Right forelimb (tissue), 1 donor: ENCODE results near the gene ETS1.

Source experiments
- DNase-seq: peaks from one replicate; pipeline ENCODE4 v3.0.0-alpha.2; 2018

ETS1 gene

DNA sequence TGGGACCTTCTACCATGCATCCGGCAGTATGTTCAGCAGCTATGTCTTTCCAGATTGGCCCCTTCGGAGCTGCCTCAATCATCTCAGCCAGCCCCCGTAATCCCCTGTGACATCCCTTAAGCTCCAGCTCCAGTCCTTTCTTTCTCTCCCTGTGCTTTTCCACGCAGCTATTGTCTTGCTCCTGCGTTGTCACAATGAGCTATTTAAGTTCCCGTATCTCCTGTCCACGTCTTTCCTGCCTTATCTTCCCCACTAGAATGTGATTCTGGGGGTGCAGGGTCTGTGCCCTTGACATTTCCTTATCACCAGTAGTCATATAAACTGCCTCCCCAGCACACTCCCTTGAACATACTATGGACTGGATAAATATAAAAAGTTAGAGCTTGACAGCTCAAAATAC, 5.1 kb upstream of the ETS1 start:
- DNase-seq = no peak

DNA sequence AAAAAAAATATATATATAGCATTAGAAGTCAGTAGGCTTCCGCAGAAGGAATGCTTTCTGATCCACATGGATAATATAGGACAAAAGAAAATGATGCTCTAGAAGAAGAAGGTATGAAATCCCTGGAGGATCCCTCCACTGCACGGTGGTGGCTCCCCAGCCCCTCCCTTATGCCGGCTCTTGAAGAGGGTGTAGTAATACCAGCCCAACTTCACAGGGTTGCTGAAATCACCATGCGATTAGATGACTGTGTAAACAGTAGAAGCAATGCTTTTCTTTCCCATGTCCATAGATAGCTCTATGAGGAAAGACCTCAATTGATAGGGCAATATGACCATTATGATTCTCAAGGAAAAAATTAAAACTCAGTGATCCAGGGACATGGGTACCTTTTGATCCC, 3.2 kb upstream of the ETS1 start:
- DNase-seq = no peak

DNA sequence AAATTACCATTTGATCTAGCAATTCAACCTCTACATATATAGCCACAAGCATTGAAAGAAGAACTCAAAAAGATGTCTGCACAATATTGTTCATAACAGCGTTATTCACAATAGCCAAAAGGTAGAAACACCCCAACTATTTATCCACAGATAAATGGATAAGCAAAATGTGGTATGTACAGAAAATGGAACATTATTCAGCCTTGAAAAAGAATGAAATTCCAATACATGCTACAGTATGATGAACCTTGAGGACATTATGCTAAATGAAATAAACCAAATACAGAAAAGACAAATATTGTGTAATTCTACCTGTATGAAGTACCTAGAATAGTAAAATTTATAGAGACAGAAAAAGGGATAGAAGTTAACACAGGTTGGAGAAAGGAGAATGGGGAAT, 2.6 kb upstream of the ETS1 start:
- DNase-seq = no peak

DNA sequence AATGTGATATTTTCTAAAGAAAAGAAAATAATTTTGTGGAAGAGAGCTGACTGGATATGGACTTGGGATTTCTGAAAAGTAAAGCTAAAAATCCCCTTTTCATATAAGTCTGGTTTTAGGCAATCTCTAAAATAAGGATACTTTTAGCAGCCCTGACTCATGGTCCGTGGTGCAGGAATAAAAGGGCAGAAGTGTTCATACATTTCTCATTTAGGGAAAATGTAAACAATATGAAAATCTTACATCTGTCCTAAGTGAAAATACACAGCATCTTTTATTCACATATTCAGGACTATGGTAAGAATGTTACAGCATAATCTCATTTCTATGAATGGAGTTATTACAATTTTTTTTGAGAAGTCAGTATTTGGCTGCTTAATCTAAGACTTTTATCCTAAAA, 735 bp upstream of the ETS1 start:
- DNase-seq = no peak

DNA sequence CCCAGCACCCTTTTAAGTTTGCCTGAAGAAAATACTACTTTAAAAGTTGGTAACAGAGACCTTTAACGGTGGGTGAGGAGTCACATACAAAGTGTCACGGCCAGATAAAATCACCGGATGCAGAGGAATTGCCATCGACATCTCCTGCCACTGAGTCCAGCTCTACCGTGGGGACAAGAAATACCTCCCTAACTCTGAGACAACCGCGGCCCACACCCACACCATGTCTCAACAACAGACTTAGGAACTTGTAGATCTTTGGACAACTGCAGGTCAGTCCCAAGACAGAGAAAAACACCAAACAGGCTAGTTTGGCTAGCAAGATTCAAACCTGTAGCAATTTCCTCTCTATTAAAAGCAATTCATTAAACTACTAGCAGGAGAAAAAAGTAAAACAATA, 669 bp downstream of the ETS1 start:
- DNase-seq = no peak

DNA sequence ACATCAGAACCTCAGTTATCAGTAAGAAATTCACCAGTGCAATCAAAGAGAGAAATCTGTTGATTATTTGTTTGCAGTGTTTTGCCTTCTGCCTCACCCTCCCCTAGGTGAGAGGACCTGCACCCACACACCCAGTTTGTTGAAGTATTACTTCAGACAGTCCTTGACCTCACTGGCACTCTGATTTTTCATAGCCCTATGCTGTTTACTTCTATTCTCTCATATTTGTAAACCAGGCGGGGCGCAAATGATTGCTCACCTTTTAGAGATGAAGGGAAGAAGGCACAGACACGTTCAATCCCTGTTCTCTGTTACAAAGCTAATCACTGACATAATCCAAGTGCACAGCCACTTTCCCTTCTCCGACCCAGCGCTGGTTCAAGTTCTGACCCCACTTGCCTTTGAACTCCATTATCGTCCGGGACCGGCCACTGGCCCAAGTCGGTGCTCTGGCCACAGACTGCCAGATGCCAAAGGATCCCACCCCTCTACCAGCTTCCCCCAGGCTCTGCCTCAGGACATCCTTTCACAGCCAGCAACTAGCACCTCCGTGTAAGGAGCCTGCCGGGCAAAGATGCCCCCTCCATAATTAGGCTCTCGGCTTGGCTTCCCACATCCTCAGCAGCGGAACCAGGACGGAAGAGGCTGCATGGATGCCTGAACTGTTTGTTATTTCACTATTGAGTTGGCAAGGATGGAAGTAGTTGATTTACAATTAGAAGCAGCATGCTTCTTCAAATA, 1.7 kb downstream of the ETS1 start:
- DNase-seq = no peak

DNA sequence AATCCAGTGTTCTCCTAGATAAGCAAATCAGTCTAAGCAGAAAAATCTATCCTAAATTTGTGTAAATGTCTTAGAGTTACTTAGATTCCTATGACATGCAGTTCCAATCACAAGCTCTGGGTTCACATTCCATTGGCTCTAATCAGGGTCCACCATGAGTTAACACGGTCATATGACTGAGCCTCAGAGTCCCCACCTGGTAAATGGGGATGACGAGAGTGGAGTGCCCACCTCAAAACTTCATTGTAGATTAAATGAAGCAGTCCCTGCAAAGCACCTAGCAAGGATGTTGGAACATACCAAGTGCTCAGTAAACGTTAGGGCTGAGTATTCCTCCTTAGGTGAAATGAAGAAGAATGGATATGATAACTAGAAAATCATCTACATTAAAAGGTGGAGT, 3.1 kb downstream of the ETS1 start:
- no peak for DNase-seq

DNA sequence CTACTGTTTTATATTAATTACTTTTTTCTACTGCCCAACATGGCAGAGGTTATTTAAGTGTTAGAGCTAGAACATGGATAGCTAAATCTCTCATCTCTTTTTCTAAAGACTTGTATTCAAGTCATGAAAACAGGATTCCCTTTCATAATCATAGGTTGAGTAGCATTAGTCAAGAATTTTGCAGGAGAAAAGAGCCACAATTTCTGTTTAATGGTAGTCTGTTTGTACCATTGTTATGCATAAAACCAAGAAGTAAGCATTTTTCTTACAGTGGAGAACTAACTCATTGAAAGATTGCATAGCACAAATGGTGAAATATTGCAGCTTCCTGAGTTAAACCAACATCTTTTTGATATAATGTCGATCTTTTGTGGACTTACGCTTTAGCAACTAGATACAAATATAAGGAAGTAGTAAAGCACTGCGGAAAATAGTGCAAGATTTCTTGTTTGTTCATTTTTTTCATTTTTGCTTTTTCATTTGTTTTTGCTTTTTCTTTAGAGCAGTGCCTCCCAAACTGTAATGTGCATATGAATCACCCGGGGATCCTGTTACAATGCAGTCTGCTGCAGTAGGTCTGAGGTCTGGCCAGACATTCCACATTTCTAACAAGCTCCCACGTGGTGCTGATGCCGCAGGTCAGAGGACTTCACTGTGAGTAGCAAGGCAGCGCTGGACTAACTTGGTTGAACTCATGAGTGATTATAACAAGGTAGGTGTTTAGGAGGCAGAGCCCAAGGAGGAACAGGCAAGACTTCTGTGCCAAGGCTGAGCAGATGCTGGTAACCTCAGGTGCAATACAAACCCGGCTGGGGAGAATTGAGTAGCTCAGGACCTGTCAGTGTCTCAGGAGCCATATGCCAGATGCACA, 4.6 kb downstream of the ETS1 start:
- DNase-seq = peak; percentile 51

DNA sequence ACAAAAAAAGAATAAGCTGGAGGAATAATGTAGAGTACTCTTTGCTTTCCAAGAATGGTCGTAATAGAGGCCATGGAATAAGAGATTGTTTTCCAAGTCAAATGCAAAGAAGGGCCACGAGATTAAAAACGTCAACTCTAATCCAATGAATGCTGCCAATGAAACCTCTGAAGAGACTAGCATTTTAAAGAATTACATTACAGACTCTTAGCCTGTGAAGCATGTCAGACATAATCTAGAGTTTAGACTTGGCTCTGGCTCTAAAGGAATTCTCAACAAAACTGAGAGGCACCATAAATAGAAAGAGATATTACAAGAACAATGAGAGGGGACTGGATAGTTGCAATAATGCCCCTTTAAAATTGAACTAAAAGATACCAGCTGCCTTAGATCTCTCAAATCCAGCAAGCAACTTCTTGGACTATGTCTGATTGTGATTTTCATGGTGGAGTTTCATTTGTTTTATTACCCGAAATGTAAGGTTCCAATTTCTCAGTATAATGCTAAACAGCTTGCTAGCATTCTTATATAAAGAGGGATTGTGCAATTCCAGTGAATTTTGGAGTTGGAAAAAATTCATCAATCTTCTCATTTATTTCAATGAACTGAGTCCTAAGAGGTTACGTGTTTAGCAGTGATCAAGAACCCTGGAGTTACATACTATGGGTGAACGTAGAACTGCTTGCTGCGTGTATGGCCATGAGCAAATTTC, 5.6 kb downstream of the ETS1 start:
- no peak for DNase-seq

DNA sequence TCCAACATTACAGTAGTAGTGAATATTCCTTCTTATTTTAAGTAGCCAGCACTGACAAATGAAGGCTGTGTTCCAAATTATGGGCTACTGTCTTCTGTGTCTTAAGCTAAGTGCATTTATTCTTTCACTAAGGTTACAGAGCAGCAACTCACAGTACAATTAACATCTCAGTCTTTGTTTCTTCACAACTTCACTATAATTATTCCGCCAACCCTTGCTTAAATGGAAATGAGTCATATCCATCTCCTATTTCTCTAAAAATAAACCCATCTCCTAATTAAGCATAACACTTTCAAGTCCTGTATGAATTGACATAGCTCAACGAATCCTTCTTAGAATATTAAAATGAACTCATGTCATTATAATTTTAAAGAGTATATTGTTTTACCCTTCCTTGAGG, 6.7 kb downstream of the ETS1 start:
- no peak for DNase-seq

DNA sequence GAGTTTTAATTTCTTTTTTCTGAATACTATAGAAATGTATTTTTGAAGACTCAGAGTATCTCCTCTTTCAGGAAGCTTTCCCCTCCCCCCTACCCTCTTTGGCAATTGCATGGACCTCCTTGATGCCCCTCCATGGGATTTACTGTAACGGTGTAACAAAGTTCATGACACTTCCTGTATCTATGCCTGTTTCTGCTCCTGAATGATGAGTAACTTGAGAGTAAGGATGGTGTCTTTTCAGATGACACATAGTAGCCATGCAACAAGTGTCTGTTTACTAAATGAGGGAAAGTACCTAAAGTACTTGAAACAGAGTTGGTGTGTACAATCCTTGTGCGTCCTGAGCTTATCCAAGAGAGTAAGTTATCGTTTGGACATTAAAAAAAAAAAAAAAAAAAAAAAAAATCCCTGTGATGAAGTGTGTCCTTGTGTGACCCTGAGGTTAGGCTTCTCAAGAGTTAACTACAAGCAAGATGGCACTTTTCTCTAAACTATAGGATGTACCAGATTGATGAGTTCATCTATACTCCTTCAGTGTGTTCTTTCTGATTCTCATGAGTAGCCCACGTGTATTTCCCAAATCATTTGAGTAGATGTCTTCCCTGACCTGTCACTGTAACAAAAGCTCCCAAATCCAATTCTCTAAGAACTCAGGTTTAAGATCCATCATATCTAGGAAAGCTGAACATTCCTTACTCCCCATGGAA, 7.4 kb downstream of the ETS1 start:
- no peak for DNase-seq

DNA sequence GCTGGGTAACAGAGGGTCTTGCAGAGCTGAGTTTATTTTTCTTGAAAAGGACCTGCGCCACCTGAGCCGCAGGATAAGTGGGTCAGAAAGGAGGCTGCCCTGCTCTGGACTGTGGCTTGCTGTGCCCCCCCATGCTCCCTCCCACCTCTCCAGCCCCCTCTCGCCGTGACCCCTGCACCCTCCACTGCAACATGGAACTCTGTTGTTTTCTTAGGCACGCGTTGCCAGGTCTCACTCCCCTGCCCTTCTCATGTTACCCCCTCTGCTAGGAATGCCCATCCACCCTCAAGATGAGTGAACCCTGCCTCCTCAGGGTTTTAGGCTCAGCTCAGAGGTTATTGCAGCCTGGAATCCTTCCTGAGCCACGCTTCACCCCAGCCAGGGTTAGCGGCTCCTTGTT, 10.8 kb downstream of the ETS1 start:
- DNase-seq = no peak

DNA sequence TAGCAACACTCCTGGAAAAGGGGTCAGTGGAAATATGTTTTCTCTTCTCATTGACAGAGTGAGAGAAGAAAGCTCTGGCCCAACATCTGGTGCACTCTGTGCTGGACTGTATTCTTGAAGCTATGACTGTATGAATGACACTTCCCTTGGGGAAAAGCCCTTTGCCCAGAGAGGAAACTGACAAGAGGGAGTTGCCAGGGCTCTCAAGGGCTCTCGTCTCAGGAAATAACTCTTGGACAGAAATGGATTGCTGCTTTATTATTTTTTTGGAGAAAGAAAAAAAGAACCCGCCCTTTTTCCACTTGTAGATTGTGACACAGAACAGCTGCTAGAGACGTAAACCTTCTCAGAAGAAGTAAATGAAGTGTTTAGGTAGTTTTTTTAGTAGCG, 11.4 kb downstream of the ETS1 start:
- no peak for DNase-seq

DNA sequence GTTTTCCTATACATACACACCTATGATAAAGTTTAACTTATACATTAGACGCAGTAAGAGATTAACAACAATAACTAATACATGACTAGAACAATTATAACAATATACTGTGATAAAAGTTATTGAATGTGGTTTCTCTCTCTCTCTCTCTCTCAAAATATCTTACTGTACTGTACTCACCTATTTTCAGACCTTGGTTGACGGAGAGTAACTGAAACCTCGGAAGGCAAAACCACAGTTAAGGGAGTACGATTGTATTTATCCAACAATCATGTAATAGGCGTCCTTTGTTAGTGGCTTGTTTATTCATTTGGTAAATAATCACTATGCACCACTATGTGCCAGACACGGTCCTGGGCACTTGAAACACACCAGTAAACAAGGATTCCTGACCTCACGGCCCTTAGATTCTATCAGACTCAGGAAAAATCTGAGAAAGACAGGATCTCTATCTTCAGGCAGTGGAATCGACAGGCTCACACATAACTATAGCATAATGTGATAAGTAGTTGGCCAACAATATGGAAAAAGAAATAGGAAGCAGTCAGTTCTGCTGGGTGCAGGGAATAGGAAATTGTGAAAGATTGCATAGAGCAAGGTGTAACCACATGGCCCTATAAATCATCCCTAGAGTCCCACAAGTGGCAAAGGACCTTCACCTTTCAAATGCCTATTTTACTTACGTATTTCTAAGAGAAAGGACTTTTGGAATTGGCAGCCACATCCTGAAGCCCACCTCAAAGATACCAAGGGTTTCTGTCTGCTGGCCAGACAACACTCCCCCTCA, 12.0 kb downstream of the ETS1 start:
- DNase-seq = no peak

DNA sequence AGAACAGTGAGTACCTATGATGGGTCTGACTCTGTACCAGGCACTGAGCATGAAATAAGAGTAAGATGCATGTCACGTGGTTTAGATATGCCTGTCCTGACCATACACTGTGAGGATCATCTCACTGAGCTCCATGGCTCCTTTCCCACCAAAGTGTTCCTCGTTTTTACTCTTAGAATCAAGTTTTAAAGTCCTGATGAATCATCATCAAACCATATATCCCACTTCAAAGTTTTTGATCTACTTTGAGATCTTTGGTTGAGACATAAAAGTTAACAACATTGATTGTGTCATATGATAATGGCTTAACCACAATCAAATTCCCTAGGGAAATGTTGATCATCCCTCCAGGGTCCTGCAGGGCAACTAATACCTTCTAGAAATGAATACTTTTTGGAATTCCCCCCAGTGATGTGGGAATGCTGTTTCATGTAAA, 12.8 kb downstream of the ETS1 start:
- DNase-seq = no peak

DNA sequence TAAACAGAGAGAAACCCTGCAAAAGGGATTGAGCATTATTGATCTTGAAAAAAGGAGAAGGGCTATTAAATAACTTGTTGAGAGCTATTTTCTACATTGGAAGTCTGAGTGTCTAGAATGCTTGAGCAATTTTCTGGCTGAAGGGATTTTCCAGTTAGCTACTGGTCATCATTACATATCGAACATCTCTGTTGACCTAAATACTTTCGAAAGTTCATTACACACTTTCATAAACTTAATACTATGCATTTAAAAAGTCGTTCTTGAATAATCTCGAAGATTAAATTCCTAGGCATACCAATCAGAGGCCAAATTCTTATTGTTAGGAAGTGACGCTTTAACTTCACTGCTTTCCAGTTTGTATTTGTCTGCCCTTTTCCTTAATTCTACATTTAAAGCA, 13.7 kb downstream of the ETS1 start:
- no peak for DNase-seq

DNA sequence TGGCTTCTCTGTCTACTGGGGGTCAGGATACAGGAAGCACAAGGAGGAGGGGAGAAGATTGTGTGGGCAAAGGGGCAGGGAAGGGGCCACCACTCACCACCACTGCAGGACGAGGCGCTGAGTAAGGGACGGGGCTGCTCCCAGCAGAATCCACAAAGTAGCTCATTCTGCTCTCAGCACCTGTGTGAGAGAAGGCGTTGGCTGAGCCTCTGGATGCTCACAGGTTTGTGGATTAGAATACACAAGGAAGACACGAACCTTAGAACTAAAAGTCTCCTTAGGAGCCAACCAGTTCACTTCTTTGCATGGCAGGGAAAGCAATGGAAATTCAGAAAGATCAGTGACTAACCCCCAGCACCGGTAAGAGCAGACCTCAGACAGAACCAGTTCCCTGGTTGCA, 14.4 kb downstream of the ETS1 start:
- no peak for DNase-seq

DNA sequence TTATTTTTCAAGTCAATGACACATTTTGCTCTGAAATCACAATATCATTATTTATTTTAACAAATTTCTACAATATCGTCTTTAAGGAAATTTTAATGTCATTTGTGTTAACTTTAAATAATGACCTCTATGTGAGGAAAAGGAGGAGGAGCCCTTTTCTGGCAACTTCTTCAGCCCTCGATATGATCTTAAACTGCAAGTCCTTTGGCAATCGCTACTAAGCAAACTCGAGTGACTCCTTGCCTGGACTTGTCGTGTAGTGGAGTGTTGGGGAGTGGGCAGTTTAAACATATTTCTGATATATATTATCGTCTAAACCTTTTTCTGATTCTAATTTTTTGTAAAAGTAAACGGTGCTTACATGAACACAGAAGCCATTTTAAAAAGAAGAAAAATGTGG, 16.7 kb downstream of the ETS1 start:
- DNase-seq = no peak

DNA sequence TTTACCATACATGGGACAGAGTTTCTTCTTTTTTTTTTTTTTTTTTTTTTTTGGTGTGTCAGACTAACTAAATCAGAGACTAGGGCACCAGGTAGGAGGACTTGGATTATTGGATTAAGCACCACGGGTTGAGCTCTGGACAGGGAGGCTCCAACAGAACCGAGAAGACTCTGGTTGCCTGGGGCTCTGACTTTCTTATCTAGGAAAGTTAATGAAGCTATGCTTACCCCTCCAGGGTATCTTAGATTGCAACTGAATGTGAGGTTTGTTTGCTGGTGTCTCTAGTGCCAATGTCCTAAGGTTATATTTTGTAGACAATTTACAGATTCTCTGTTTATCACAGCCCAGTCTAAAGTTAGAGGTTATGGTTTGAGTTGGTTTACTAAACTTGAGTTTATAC, 18.1 kb downstream of the ETS1 start:
- no peak for DNase-seq

DNA sequence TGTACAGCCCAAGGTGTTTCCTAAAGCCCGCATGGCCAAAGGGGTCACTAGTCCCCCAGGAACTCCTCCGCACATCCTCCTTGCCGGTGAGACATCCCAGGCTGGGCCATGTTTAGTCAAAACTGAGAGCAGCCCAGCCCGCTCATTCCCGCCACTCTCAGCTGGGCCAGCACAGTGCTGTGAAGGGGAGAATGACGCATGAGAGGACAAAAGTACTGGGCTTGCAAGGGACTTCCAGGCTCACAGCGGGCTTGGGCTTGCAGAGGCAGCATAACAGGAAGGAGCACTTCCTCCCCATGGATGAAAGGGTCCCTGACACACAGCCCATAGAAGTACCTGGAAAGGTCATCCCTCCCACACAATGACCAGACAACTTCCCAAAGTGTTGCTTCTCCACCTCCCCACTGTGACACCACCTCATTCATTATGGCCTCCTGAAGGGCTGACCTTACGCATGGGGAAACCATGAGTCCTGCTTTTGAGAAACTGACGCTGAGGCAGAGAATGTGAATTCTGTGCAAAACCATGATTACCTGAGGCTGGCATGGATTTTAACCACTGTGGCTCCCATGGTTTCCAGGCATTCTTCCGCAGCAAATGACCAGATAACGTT, 19.1 kb downstream of the ETS1 start:
- DNase-seq = no peak

DNA sequence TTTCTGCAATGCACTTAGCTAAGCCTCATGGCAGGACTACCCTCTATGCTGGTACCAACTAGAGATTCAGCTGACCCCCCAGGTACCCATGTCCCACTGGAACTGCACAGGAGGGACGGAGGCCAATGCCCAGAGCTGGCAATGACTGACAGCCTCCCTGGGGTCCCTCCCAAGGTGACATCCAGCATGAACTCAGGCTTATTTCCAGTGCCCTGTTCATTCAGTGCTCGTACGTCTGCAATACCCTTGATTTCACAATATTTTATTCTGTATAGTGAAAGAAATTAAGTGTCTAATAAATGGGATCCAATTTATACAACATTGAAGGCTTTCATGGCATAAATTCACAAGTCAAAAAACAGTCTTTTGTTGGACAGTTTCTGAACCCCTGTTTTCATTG, 20.2 kb downstream of the ETS1 start:
- DNase-seq = no peak

DNA sequence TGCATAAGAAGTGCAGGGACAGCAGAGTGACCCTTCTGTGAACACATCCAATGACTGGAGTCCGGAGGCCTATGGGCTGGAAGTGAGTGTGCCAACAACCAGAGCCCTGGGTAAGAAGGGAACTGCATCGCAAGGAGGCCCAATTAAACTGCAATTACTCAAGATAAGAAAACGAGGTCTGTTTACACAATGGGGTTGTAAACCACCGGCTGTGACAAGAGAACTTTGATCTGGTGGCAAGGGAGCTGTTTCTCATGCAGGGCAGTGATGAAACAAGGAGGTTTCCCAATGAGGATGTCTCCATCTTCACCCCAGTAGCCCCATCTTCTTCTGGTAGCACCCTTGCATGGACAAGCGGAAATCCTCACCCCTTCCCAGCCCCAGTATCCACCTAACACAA, 21.5 kb downstream of the ETS1 start:
- DNase-seq = no peak
